HepG2 (cell line): ENCODE measurements around the gene CH25H. TPM values are rescaled to one million over a fixed set of nuclear protein-coding genes. Genes with fewer than 3 reads are reported as not detected.

ENCODE experiments used
- ATAC-seq: fragments of 200-7000 bp; cut with Tn5 transposase; 3 replicates; pipeline ENCODE4 v1.9.1; 2020; ENCODE audit warnings: mild to moderate bottlenecking, moderate library complexity
- BruUV-seq: library from RNA; stranded (reverse); fragments of 400-500 nt; replicated peaks from 2 replicates; lab custom pipeline; 2021; lab: Mats Ljungman, UMichigan
- CTCF ChIA-PET: fragments of 300-600 bp; formaldehyde crosslinking; extraction: SDS; loops from one replicate; lab custom pipeline; 2021; ENCODE audit warnings: low total read pairs, inconsistent platforms, low intra/inter-chr PET ratio; lab: Yijun Ruan, JAX
- POLR2A ChIA-PET: fragments of 350-600 bp; sonication (Branson Sonifier 250); formaldehyde crosslinking; loops from one replicate; lab custom pipeline; 2020; ENCODE audit warnings: antibody characterized with exemption, inconsistent platforms; lab: Yijun Ruan, JAX
- DNase-seq: peaks from one replicate; pipeline ENCODE4 v3.0.0-alpha.2; 2015; ENCODE audit warnings: low spot score
- FAIRE-seq: peaks from 3 replicates; lab custom pipeline; 2011; peaks lifted over from hg19 to GRCh38; lab: Jason Lieb, UNC
- H2AFZ ChIP-seq: one replicate; pipeline ENCODE4 v1.6.1; 2011; ENCODE audit warnings: low read length, inconsistent platforms
- H3K27ac ChIP-seq: fragments of 300-600 bp; 3 replicates; pipeline ENCODE4 v1.8.0; 2011; ENCODE audit warnings: mixed run types, mild to moderate bottlenecking, mixed read lengths, low read length, inconsistent platforms; ENCODE audit not compliant: insufficient read depth; ENCODE audit errors: extremely low read length
- H3K27me3 ChIP-seq, 2 experiments: fragments of 200-600 bp in 1 of 2; 2 replicates in 1 of 2; 3 replicates in 1 of 2; pipeline versions ENCODE4 v1.6.0 to v1.8.0; 2011; ENCODE audit warnings: low read length in 2 of 2, mild to moderate bottlenecking in 2 of 2, moderate library complexity in 2 of 2, inconsistent platforms in 1 of 2; ENCODE audit not compliant: insufficient read depth in 2 of 2, control insufficient read depth in 1 of 2
- H3K36me3 ChIP-seq, 2 experiments: fragments of 200-600 bp in 1 of 2; replicated peaks in 1 of 2; 2 replicates in 1 of 2; 3 replicates in 1 of 2; pipeline versions ENCODE4 v1.5.1 to v1.8.0; 2011; ENCODE audit warnings: low read length in 2 of 2, inconsistent platforms in 1 of 2; ENCODE audit not compliant: insufficient read depth in 2 of 2, control insufficient read depth in 1 of 2
- H3K4me1 ChIP-seq: 2 replicates; pipeline ENCODE4 v1.5.1; 2012; ENCODE audit warnings: low read length, inconsistent platforms; ENCODE audit not compliant: insufficient read depth
- H3K4me2 ChIP-seq: 2 replicates; pipeline ENCODE4 v1.6.0; 2011; ENCODE audit warnings: low read depth, low read length, inconsistent platforms
- H3K4me3 ChIP-seq, 3 experiments: fragments of 200-600 bp in 1 of 3; sonication (generic), shearing (Covaris generic) in 1 of 3; replicated peaks in 1 of 3; 2 replicates each; pipeline ENCODE4 v1.5.1; 2011 to 2016; ENCODE audit warnings: low read length in 3 of 3, inconsistent platforms in 2 of 3, low read depth in 2 of 3, mild to moderate bottlenecking in 2 of 3, control low read depth in 1 of 3, mixed read lengths in 1 of 3; ENCODE audit not compliant: insufficient read depth in 1 of 3
- H3K79me2 ChIP-seq: one replicate; pipeline ENCODE4 v1.6.1; 2011; ENCODE audit warnings: low read length, inconsistent platforms; ENCODE audit not compliant: insufficient read depth
- H3K9ac ChIP-seq: 2 replicates; pipeline ENCODE4 v1.6.0; 2011; ENCODE audit warnings: mild to moderate bottlenecking, low read depth, low read length, inconsistent platforms; ENCODE audit not compliant: insufficient read depth
- H3K9me3 ChIP-seq: 2 replicates; pipeline ENCODE4 v1.5.1; 2012; ENCODE audit warnings: mild to moderate bottlenecking, low read length
- H4K20me1 ChIP-seq: 2 replicates; pipeline ENCODE4 v1.6.0; 2011; ENCODE audit warnings: inconsistent platforms, mild to moderate bottlenecking, low read length, moderate library complexity; ENCODE audit not compliant: insufficient read depth
- BRF2 ChIP-seq: sonication (generic); formaldehyde crosslinking; IDR thresholded peaks from 2 replicates; pipeline ENCODE4 v1.8.1; 2022; ENCODE audit warnings: mild to moderate bottlenecking, missing genetic modification reagents
- CENPT ChIP-seq: sonication (generic); formaldehyde crosslinking; IDR thresholded peaks from 2 replicates; pipeline ENCODE4 v1.8.0; 2022; ENCODE audit warnings: low read depth, mild to moderate bottlenecking, moderate library complexity, missing genetic modification reagents
- MAFK ChIP-seq, 2 experiments: IDR thresholded peaks in 1 of 2; conservative IDR thresholded peaks in 1 of 2; 2 replicates each; pipeline ENCODE4 v1.6.1; 2011; ENCODE audit warnings: improper control_type of control experiment in 2 of 2, low read length in 2 of 2
- ZFY ChIP-seq: sonication (generic); formaldehyde crosslinking; IDR thresholded peaks from 2 replicates; pipeline ENCODE4 v1.4.0; 2020; ENCODE audit warnings: missing genetic modification reagents
- ZKSCAN1 ChIP-seq: fragments of 150-350 bp; IDR thresholded peaks from 2 replicates; pipeline ENCODE4 v1.6.1; 2014; ENCODE audit warnings: low read length
- ZNF343 ChIP-seq: sonication (generic); formaldehyde crosslinking; IDR thresholded peaks from 2 replicates; pipeline ENCODE4 v1.4.0; 2020; ENCODE audit warnings: mild to moderate bottlenecking, missing genetic modification reagents
- ZNF878 ChIP-seq: sonication (generic); formaldehyde crosslinking; IDR thresholded peaks from 2 replicates; pipeline ENCODE4 v1.8.1; 2023; ENCODE audit warnings: mild to moderate bottlenecking, missing genetic modification reagents, moderate library complexity
- ZSCAN30 ChIP-seq: sonication (generic); formaldehyde crosslinking; IDR thresholded peaks from 2 replicates; pipeline ENCODE4 v1.5.0; 2020; ENCODE audit warnings: mild to moderate bottlenecking, missing genetic modification reagents
- WGBS: methylation state at CpG from one replicate; pipeline ENCODE4 v1.1.6; 2017; ENCODE audit warnings: low lambda C conversion rate; 5-methylcytosine and 5-hydroxymethylcytosine counted together
- in situ Hi-C: cut with HindIII; loops from 2 replicates; pipeline ENCODE4 v1.10.0; 2017; ENCODE audit warnings: low pct_unique_long_range_greater_than_20kb; ENCODE audit not compliant: extremely low pct_ligation_motif_present
- intact Hi-C: fragments of 100-400 bp; cut with micrococcal nuclease; formaldehyde crosslinking; loops from one replicate; pipeline ENCODE4 v1.10.0; 2022; ENCODE audit not compliant: unreplicated experiment
- polyA plus RNA-seq, 8 experiments: library from polyadenylated mRNA; depleted of rRNA in 3 of 8; stranded (reverse) in 7 of 8; unstranded in 1 of 8; fragments of >200 nt; fragmentation: Illumina TruSeq in 4 of 8; extraction: Trizol in 4 of 8; gene quantifications; 2 replicates each; pipeline versions ENCODE4 v1.2.1 to v1.2.3, GENCODE V29; 2011 to 2016; ENCODE audit warnings: low read depth in 4 of 8, missing spikeins in 1 of 8, mixed read lengths in 1 of 8; ENCODE audit not compliant: insufficient read depth in 1 of 8
- total RNA-seq, 5 experiments: library from RNA; depleted of rRNA; stranded (reverse); fragments of >200 nt; fragmentation: Illumina TruSeq; extraction: Trizol; gene quantifications; 2 replicates each; pipeline ENCODE4 v1.2.3, GENCODE V29; 2016; ENCODE audit warnings: low read depth in 1 of 5
- TF ChIP-seq, protein P1 (sequence below): sonication (generic); formaldehyde crosslinking; IDR thresholded peaks from 2 replicates; pipeline ENCODE4 v1.5.1; 2020; ENCODE audit warnings: missing genetic modification reagents, mild to moderate bottlenecking, borderline replicate concordance

CH25H gene
- total and polyA plus RNA-seq, 2 of the 13 experiments (the other 11 are each of a cell fraction or from before 2014, with no cell fraction given), result not detected

- Histone ChIP-seq H4K20me1 (peaks cover 6% of the 10 kb centered on the region; the same call in 1 of the 2 replicates), H3K36me3 (peaks cover 1 to 19% of the 10 kb centered on the region in 2 experiments; a peak in 3 of 5 replicates), H3K4me3 (no peak overlapping the region)
- CTCF ChIA-PET, result no interaction called here
- TF ChIP-seq MAFK (conservative IDR thresholded peaks at IDR 0.05 in 1 of 2, IDR thresholded peaks at IDR 0.05 in 1 of 2; ENCODE audit: low read length in 2 of 2), result peak in 1 of 2 experiments; percentile 36; a peak in 2 of 4 replicates
- TF ChIP-seq ZKSCAN1, result no peak
- TF ChIP-seq, all 625 proteins: peak for 1
- intact Hi-C loops (loop anchor here (2.0 kb wide), 2 partner anchors 35 to 381 kb away; partner anchors contain the start of gene LIPA), in situ Hi-C loops (loop anchor here (25.0 kb wide), 1 partner anchor 379 kb away; no protein-coding TSS in a partner anchor)
- DNase-seq (no peak), ATAC-seq (no peak), FAIRE-seq (no peak)
- Histone ChIP-seq H3K9me3 (no peaks in the 10 kb centered on the region), H3K79me2 (no peaks in the 10 kb centered on the region), H3K27me3 (no peaks in the 10 kb centered on the region), H3K4me2 (no peak overlapping the region), H3K27ac (no peak overlapping the region), H3K9ac (no peak overlapping the region), H3K4me1 (no peaks in the 10 kb centered on the region), H2AFZ (no peak overlapping the region)
- POLR2A ChIA-PET, result no interaction called here
- BruUV-seq, result no TSS peak
- 91% methylated on average over 2 of the region's 2 CpGs for WGBS
Observed at GRCh38 chr10:89216056-89216455, 8.9 kb upstream of the CH25H start.

DNA sequence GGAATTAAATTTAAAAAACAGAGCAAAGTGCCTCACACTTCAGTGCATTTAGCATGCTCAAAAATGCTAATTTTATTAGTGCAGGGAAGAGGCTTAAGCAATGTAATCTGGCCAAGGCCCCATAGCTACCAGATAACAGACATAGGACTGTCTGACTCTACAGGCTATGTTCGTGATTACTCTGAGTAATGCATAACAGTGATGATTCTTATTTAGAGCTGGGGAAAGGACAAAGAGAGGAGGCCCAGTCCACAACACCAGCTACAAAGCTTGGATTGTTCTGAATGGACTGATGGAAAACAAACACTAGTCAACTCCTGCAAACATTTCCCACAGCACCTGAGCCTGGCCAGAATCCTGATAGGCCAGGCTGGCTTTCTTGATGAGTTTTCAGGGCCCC is 8.4 kb upstream of the CH25H start:
- FAIRE-seq, result no peak
- Histone ChIP-seq H3K36me3 (peaks cover 1 to 19% of the 10 kb centered on the region in 2 experiments; a peak in 3 of 5 replicates), H3K27me3 (no peaks in the 10 kb centered on the region), H3K4me3 (no peak overlapping the region)
- TF ChIP-seq, protein P1, sequence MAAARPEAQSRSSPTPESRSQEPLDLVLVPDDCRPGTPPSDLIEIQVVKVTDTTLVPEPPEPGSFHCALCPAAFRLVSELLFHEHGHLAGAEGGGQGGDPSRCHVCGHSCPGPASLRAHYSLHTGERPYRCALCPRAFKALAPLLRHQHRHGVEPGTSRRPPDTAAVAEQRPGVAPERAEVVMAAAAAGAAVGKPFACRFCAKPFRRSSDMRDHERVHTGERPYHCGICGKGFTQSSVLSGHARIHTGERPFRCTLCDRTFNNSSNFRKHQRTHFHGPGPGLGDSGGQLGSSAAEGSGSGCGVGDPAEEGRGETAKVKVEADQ (CRISPR knock-in tag), result no peak
- TF ChIP-seq ZFY (no peak), BRF2 (no peak), ZNF343 (no peak), ZNF878 (no peak), ZSCAN30 (CRISPR knock-in tag) (no peak), CENPT (CRISPR knock-in tag) (no peak)
- TF ChIP-seq, all 625 proteins: peak for 0
- DNase-seq (no peak), ATAC-seq (no peak)
- Histone ChIP-seq H3K4me1 (no peaks in the 10 kb centered on the region), H3K4me2 (no peak overlapping the region), H4K20me1 (peaks cover 6% of the 10 kb centered on the region; the same call in 1 of the 2 replicates), H2AFZ (no peak overlapping the region), H3K27ac (no peak overlapping the region), H3K9me3 (no peaks in the 10 kb centered on the region), H3K9ac (no peak overlapping the region), H3K79me2 (no peaks in the 10 kb centered on the region)
- BruUV-seq, result no TSS peak
- POLR2A ChIA-PET, result no interaction called here
- intact Hi-C loops, result no loop called here
- in situ Hi-C loops, result loop anchor here (25.0 kb wide), 1 partner anchor 378 kb away; no protein-coding TSS in a partner anchor
- 100% methylated on average over 1 of the region's 1 CpG for WGBS
- CTCF ChIA-PET, result no interaction called here
